Brain microvascular endothelial cell (primary cell): ENCODE results near the gene PLA2G2D.

ENCODE experiments used
- DNase-seq: peaks from one replicate; pipeline ENCODE4 v3.0.0-alpha.2; 2020
- H3K27ac ChIP-seq: fragments of 250-450 bp; sonication (Bioruptor Pico); 2 replicates; pipeline ENCODE4 v1.5.1; 2020; ENCODE audit warnings: mild to moderate bottlenecking, moderate library complexity
- H3K27me3 ChIP-seq: fragments of 250-450 bp; sonication (Bioruptor Pico); replicated peaks from 2 replicates; pipeline ENCODE4 v1.5.1; 2020; ENCODE audit warnings: mild to moderate bottlenecking
- H3K36me3 ChIP-seq: fragments of 250-450 bp; sonication (Bioruptor Pico); replicated peaks from 2 replicates; pipeline ENCODE4 v1.5.1; 2020; ENCODE audit warnings: mild to moderate bottlenecking
- H3K4me3 ChIP-seq: 2 replicates; pipeline ENCODE4 v1.5.1; 2011; ENCODE audit warnings: low read depth, mild to moderate bottlenecking, control low read depth, low read length, moderate library complexity
- in situ Hi-C: cut with HindIII; loops from 2 replicates; pipeline ENCODE4 v1.10.0; 2017; ENCODE audit warnings: low sequenced_read_pairs, low pct_ligation_motif_present
- TF ChIP-seq, protein P1 (sequence below): IDR thresholded peaks from 2 replicates; pipeline ENCODE4 v1.5.1; 2011; ENCODE audit warnings: low read depth, mild to moderate bottlenecking, moderate library complexity, low read length, control low read depth, inconsistent platforms; ENCODE audit errors: missing control alignments

PLA2G2D gene

GRCh38 chr1:20073256-20073655, 46.1 kb downstream of the PLA2G2D start:
- no peak overlapping the region for H3K27ac ChIP-seq
- H3K4me3 ChIP-seq, result no peak overlapping the region
- TF ChIP-seq, protein P1, sequence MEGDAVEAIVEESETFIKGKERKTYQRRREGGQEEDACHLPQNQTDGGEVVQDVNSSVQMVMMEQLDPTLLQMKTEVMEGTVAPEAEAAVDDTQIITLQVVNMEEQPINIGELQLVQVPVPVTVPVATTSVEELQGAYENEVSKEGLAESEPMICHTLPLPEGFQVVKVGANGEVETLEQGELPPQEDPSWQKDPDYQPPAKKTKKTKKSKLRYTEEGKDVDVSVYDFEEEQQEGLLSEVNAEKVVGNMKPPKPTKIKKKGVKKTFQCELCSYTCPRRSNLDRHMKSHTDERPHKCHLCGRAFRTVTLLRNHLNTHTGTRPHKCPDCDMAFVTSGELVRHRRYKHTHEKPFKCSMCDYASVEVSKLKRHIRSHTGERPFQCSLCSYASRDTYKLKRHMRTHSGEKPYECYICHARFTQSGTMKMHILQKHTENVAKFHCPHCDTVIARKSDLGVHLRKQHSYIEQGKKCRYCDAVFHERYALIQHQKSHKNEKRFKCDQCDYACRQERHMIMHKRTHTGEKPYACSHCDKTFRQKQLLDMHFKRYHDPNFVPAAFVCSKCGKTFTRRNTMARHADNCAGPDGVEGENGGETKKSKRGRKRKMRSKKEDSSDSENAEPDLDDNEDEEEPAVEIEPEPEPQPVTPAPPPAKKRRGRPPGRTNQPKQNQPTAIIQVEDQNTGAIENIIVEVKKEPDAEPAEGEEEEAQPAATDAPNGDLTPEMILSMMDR, result no peak
- no peaks in the 10 kb centered on the region for H3K27me3 ChIP-seq
- no peaks in the 10 kb centered on the region for H3K36me3 ChIP-seq
- in situ Hi-C loops, result no loop called here
- DNase-seq, result no peak

GRCh38 chr1:20072771-20073170, 46.6 kb downstream of the PLA2G2D start:
- in situ Hi-C loops, result no loop called here
- H3K27ac ChIP-seq, result no peak overlapping the region
- H3K36me3 ChIP-seq, result no peaks in the 10 kb centered on the region
- no peaks in the 10 kb centered on the region for H3K27me3 ChIP-seq
- TF ChIP-seq, protein P1, result no peak
- no peak for DNase-seq
- H3K4me3 ChIP-seq, result no peak overlapping the region

DNA sequence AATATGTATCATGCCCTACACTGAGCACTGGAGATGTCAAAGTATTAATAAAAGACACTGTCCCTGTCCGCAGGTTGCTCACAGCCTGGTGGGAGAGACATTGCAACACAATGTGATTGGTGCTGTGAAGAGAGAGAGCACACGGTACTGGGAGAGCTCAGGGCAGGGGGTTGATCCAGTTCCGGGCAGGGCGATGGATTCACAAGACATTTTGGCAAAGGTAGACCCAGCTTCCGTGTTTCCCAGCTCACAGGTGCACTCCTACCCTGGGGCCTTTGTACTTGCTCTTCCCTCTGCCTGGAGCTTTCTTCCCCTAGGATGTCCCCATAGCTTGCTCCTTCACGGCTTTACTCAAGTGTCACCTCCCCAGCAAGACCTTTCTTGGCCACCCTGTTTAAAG, 47.9 kb downstream of the PLA2G2D start:
- no peak for DNase-seq
- H3K4me3 ChIP-seq, result no peak overlapping the region
- in situ Hi-C loops, result no loop called here
- TF ChIP-seq, protein P1, result no peak
- H3K36me3 ChIP-seq, result no peaks in the 10 kb centered on the region
- no peak overlapping the region for H3K27ac ChIP-seq
- H3K27me3 ChIP-seq, result no peaks in the 10 kb centered on the region

GRCh38 chr1:20070357-20070756, 49.0 kb downstream of the PLA2G2D start:
- Histone ChIP-seq H3K36me3 (no peaks in the 10 kb centered on the region), H3K27me3 (no peaks in the 10 kb centered on the region), H3K4me3 (no peak overlapping the region), H3K27ac (no peak overlapping the region)
- TF ChIP-seq, protein P1, result no peak
- in situ Hi-C loops, result no loop called here
- DNase-seq, result no peak

- Histone ChIP-seq H3K4me3 (no peak within 1 kb of the TSS), H3K27ac (no peak within 1 kb of the TSS)
- no peak for DNase-seq
These were observed 49.5 kb downstream of the PLA2G2D start, which contains the start of gene PLA2G5 for GRCh38 chr1:20069874-20070273. PLA2G5 (plus strand) TSS chr1:20070194; CDS start chr1:20084831, 14,637 bp downstream.

DNA sequence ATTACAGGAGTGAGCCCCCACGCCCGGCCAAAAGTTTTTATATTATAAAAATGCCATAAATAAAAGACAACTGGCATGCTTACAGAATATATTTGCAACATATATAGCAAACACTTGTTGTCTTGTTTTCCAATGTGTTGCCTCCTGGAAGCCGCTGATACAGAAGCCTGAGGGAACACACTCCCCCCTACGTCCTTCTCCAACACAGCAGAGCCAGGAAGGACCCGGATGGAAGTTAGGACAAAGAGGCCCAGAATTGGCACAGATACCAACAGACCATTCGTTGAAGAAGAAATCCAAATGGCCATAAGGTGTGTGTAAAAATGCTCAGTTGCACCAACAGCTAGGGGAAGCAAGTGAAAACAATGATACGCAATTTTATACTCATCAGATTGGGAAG, 50.6 kb downstream of the PLA2G2D start:
- in situ Hi-C loops, result no loop called here
- H3K36me3 ChIP-seq, result no peaks in the 10 kb centered on the region
- H3K27ac ChIP-seq, result no peak overlapping the region
- TF ChIP-seq, protein P1, result no peak
- H3K4me3 ChIP-seq, result no peak overlapping the region
- DNase-seq, result no peak
- no peaks in the 10 kb centered on the region for H3K27me3 ChIP-seq

More at GRCh38 chr1:20069874-20070273, 49.5 kb downstream of the PLA2G2D start, which contains the start of gene PLA2G5:
- Histone ChIP-seq H3K27me3 (no peaks in the 10 kb centered on the region), H3K36me3 (no peaks in the 10 kb centered on the region)
- in situ Hi-C loops, result no loop called here
- TF ChIP-seq, protein P1, result no peak
